Testis (tissue), 2 donors: ENCODE data around the gene DPP9.

Source experiments
- POLR2A ChIP-seq: fragments of 450-650 bp; IDR thresholded peaks from one replicate; pipeline ENCODE4 v1.6.1; 2017; ENCODE audit warnings: antibody characterized with exemption, mild to moderate bottlenecking, moderate library complexity
- TF ChIP-seq, protein P1 (sequence below), 3 experiments: fragments of 450-650 bp in 2 of 3; fragments of 200-600 bp in 1 of 3; sonication (generic) in 1 of 3; IDR thresholded peaks; one replicate each; pipeline ENCODE4 v1.5.1; 2016 to 2019; ENCODE audit warnings: antibody characterized with exemption in 3 of 3, mild to moderate bottlenecking in 2 of 3, moderate library complexity in 1 of 3

DNA sequence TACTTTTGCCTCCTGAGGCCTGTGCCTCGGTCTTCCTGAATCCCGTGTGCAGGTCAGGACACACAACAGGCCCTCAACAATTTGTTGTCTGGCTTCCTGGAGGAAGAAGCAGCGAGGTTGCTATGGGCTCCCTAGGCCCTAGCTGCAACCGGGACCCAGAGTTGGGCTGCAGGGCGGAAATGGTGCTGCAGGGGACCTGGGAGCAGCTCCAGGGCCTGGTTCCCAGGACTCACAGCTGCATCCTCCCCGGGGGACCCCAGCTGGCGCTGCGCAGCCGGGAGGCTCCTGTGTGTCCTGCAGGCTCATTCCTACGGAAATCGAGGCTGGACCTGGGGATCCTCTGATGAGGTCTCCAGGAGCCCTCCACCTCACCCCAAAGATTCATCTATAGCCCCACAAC is 85.3 kb downstream of the DPP9 start:
- TF ChIP-seq, protein P1, sequence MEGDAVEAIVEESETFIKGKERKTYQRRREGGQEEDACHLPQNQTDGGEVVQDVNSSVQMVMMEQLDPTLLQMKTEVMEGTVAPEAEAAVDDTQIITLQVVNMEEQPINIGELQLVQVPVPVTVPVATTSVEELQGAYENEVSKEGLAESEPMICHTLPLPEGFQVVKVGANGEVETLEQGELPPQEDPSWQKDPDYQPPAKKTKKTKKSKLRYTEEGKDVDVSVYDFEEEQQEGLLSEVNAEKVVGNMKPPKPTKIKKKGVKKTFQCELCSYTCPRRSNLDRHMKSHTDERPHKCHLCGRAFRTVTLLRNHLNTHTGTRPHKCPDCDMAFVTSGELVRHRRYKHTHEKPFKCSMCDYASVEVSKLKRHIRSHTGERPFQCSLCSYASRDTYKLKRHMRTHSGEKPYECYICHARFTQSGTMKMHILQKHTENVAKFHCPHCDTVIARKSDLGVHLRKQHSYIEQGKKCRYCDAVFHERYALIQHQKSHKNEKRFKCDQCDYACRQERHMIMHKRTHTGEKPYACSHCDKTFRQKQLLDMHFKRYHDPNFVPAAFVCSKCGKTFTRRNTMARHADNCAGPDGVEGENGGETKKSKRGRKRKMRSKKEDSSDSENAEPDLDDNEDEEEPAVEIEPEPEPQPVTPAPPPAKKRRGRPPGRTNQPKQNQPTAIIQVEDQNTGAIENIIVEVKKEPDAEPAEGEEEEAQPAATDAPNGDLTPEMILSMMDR (IDR thresholded peaks at IDR 0.05) = no peak
- TF ChIP-seq POLR2A = no peak
